Stimulated activated CD8-positive, alpha-beta memory T cell treated with anti-CD3 and anti-CD28 coated beads, Interleukin-4, amount 100 ng/mL, for 24 hours (primary cell): ENCODE results near the gene CCDC201.
"Not testable (repeated sequence)": the region's sequence is repeated elsewhere in the genome, so short reads cannot be mapped to it uniquely, and the experiment has no call there.

Experiments used
- DNase-seq: peaks from one replicate; pipeline ENCODE4 v3.0.0-alpha.2; 2020; ENCODE audit warnings: low read depth

Gene CCDC201

GRCh38 chr7:45874408-45875131, 1.7 kb upstream of the CCDC201 start:
- DNase-seq: no peak

- no peak for DNase-seq
Measured at GRCh38 chr7:45873355-45873754, 473 bp upstream of the CCDC201 start.

DNA sequence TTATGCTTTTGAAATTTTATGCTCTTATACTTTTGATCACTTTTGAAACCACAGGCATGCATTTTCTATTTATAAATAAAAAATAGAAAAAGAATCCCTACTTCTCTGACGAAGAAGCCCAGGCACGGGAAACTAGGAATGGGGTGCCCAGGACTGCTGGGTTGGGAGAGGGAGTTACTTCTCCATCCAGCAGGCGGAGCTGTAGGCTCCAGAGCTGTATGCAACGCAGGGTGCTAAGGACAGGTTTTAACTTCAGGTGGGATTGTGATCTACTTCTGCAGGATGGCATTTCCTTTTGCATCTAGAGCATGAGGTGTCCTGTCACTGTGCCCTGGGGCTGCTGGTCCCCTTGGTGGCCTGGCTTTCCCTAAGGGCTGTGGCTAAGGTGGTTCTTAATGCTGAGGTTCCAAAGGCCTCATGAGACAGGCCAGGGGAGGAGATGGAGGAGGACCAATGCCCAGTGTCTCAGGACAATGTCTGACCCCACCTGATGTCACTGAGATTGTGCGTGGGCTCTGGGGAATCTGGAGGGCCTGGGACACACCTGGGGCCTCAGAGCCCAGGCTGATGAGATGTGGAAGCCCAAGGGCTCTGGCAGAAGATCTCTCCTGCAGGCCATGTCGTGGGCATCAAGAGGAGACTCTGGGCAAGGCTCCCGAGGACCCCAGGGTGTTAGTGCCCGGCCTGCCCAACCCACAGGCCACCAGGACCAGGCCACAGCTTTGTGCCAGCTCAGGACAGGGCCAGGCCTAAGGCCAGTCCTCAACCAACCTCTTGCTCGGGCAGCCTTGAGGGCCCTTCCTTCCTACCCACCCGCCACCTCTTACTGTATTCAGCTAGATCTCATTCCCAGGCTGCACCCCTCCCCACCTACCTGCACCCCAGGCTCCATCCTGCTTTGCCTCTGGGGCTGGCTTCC, 507 bp downstream of the CCDC201 start:
- no peak for DNase-seq

DNA sequence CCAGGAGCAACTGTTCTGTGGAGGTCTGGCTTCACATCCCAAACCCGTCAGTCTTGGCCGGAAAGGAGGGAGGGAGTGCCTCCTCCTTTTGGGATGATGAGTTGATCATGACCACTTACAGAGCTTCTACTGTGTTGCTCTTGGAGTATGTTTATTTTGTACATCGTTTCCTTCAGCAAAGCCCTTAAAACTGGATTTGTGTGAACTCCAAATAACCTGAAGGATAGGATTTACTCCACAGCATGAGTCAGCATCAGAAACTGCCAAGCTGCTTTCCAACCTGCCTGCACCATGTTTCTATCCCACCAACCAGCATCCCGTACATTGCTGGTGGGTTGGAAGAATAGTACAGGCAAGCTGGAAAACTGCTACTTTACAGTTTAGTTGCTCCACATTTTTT, 3.5 kb downstream of the CCDC201 start:
- no peak for DNase-seq

DNA sequence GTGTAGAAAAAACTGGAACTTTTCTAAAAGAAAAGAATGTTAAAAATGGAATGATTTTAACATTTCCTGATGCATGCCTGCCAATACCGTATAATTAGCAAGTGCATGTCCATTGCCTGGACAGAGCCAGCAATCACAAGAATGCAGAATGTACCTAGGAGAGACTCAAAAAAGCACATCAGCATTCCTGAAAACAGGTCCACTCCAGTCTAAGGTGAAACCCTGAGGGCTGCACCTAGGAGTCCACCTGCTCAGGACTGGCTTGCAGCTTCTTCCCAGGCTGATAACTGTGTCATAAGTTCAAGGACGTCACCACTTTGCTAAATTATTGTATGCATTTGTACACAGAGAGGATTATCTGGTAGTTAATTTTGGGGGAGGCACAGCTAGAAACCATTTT, 5.4 kb downstream of the CCDC201 start:
- DNase-seq: no peak

- DNase-seq: no peak
Measured at GRCh38 chr7:45865594-45866410, 7.1 kb downstream of the CCDC201 start.

- DNase-seq: no peak
Measured at GRCh38 chr7:45863715-45864114, 9.2 kb downstream of the CCDC201 start.

- not testable (repeated sequence) for DNase-seq
Measured at GRCh38 chr7:45856888-45857287, 16.0 kb downstream of the CCDC201 start.

- not testable (repeated sequence) for DNase-seq
Measured at GRCh38 chr7:45855680-45856079, 17.2 kb downstream of the CCDC201 start.

DNA sequence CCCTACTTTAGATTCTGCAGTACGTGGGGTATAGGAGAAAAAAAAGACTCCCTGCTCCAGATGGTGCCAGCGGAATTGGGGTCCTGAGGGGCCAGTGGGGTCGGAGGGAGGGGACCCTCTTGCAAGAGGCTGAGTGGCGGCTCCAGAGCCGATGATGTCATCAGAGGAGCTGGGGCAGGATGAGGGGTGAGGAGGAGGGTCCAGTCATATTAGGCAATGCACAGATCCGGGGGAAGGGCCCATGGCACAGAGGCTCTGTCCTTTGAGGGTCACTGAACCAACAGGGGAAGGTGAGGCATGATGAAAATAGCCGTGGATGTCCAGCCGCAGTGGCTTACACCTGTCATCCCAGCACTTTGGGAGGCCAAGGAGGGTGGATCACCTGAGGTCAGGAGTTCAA, 19.4 kb downstream of the CCDC201 start:
- DNase-seq: not testable (repeated sequence)

- DNase-seq: not testable (repeated sequence)
Measured at GRCh38 chr7:45852984-45853383, 19.9 kb downstream of the CCDC201 start.

DNA sequence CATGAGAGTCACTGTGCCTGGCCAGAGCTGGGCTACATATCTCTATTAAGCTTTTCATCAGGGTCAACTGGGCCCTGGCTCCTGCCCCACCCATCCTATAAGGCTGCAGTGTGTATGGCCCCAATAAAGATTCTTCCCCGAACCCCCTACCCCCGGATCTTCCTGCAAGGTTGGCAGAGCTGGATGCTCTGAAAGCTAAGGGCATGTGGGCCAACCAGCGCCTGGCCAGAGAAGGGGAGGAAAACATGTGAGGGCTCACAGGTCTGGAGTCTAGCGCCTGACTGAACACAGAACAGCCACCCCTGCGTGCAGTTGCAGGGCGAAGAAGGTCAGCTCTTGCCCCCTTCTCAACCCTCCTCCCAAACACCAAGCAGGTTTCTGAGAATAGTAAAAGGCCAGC, 24.1 kb downstream of the CCDC201 start:
- not testable (repeated sequence) for DNase-seq

DNA sequence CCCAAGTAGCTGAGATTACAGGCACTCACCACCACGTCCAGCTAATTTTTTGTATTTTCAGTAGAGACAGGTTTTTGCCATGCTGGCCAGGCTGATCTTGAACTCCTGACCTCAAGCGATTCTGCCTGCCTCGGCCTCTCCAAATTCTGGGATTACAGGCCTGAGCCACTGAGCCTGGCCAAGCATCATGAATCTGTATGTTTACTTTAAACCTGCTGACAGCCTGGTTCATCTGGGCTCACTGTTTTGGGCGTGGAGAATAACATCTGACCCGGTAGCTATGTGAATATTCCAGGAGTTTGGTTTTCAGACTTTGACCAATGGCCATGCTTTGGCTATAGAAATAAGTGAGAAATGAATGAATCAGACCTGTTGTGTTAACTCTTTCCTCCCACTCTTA, 26.3 kb downstream of the CCDC201 start:
- not testable (repeated sequence) for DNase-seq

DNA sequence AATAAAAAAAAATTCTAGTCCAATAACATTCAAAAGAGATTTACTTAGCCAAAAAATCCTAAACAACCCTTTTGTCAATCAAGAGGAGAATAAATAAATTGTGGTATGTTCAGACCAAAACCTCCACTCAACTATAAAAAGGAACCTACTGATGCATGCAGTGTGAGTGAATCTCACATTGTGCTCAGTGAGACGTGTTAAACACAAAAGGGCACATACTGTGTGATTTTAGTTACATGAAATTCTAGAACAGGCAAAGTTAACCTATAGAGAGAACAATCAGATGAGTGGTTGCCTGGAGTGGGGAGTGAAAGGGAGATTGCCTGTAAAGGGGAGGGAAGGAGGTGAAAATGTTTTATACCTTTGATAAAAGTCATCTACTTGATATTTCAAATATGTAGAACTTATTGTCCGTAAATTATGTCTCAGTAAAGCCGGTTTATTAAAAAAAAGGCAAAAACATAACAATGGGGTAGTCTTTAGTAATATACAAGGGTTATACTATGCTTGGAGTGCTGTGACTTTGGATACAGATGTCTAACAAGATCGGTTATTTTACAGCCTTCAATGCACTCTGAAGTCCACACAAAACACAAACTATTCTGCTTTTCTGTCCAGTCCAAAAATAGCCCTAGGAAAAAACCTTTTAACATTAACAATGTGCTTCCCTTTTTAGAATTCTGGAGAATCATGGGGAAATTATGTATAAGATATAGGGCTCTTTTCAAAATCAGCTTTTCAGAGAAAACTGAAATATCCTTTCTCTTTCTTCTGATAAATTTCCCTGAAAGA, 30.8 kb downstream of the CCDC201 start:
- not testable (repeated sequence) for DNase-seq

DNA sequence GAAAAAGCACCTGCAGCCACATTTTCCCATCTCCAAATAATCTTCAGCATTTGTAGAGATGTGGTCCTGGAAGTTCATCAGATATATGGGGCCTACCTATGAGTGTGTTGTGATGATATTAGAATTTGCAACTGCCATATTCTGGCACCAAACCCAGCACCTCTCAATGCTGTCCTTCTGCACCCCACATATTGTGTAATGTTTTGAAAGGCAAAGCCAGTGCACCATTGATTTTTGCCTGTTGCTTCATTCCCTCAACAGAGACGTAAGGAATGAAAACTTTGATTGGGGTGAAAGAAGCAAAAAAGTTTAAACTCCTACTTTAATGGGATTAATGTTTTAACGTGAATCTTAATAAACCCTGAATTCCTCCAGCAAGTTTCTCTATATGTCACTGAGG, 34.0 kb downstream of the CCDC201 start:
- DNase-seq: not testable (repeated sequence)

DNA sequence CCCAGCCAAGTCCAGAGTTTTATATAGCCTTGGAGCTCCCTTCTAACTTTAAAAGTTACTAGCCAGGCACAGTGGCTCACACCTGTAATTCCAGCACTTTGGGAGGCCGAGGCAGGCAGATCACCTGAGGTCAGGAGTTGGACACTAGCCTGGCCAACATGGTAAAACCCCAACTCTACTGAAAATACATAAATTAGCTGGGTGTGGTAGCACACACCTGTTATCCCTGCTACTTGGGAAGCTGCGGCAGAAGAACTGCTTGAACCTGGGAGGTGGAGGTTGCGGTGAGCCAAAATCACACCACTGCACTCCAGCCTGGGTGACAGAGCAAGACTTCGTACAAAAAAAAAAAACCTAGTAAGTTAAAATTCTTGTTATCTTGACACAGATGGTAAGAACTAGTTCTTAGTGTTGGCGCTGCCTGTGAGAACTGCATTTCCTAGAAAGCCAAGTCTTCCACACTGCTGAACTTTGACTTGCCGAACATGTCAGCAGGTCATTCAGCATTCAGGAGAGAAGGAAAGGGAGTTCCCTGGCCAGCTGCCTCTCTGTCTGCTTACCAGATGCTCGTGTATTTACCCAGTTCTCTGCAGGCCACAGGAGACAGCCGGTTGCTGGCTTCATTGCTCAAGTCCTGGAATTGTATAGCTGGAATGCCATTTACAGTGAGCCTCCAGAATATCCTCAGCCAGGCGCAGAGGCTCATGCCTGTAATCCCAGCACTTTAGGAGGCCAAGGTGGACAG, 40.3 kb downstream of the CCDC201 start:
- not testable (repeated sequence) for DNase-seq

- not testable (repeated sequence) for DNase-seq
Measured at GRCh38 chr7:45829846-45830245, 43.0 kb downstream of the CCDC201 start.

GRCh38 chr7:45827731-45828130, 45.2 kb downstream of the CCDC201 start:
- not testable (repeated sequence) for DNase-seq

GRCh38 chr7:45826550-45826949, 46.3 kb downstream of the CCDC201 start:
- DNase-seq: not testable (repeated sequence)

- not testable (repeated sequence) for DNase-seq
Measured at GRCh38 chr7:45818763-45819162, 54.1 kb downstream of the CCDC201 start.

DNA sequence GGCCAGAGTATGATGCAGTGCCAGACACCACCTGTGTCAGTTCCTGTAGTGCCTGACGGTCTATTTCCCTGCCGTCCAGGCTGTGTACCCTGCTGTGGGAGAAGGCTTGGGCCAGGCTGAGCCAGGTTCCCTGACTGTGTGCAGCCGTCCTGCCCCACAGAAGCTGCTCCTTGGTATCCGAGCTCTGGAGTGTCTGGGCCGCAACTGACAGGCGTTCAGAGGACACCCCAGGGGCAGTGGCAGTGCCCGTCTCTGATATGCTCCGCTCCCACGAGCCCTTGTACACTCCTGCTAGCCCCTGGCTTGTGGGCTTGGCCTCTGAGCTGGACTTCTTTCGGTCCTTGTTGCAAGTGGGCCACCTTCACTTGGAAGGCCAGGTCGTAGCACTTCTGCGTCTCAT, 55.0 kb downstream of the CCDC201 start:
- DNase-seq: not testable (repeated sequence)
